Mucosa of gallbladder (tissue), 1 donor: ENCODE results near the gene PNPO. TPM values are rescaled to one million over a fixed set of nuclear protein-coding genes. Genes with fewer than 3 reads are reported as not detected.
"Not testable (repeated sequence)": the region's sequence is repeated elsewhere in the genome, so short reads cannot be mapped to it uniquely, and the experiment has no call there.

ENCODE experiments used
- DNase-seq: peaks from one replicate; pipeline ENCODE4 v3.0.0-alpha.2; 2020; ENCODE audit warnings: low spot score
- total RNA-seq: library from RNA; stranded (reverse); gene quantifications from one replicate; pipeline ENCODE4 v1.2.1, GENCODE V29; 2021
- donor health status: DM: no; HTN: no; CAD: no.

Gene PNPO
- total RNA-seq, 1 donor from 2014 or later, result 43.2 TPM

DNA sequence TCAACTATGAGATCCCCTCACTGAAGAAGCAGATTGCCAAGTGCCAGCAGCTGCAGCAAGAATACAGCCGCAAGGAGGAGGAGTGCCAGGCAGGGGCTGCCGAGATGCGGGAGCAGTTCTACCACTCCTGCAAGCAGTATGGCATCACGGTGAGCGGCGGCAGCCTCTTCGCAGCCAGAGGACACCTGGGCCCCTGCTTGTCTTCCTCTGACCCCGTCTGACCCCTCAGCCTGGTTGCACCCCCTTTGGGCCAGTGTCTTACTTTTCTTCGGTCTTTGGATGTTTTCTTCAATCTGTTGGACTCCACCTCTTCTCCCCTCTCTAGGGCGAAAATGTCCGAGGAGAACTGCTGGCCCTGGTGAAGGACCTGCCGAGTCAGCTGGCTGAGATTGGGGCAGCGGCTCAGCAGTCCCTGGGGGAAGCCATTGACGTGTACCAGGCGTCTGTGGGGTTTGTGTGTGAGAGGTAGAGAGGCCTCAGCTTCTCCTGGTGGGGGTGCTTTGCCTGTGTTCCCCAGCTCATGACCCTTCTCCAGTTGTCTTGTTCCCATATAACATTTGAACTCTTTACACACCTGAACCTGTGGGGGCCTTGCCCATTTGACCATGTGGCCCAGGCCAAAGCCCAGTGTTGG is 33.9 kb downstream of the PNPO start:
- no peak for DNase-seq

DNA sequence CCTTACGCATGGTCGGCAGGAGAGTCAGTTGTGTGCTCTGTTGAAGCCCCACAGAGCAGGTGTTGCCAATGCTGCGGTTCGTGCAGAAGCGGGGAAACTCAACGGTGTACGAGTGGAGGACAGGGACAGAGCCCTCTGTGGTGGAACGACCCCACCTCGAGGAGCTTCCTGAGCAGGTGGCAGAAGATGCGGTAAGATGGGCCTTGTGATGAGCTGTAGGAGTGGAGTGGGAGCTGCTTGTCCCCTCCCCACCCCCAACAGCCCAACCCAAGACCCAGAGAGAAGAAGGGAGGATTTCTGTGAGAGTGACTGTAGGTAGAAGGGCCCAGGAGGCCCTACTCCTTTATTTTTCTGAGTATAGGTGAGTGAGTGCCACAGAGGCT is 34.4 kb downstream of the PNPO start:
- no peak for DNase-seq

DNA sequence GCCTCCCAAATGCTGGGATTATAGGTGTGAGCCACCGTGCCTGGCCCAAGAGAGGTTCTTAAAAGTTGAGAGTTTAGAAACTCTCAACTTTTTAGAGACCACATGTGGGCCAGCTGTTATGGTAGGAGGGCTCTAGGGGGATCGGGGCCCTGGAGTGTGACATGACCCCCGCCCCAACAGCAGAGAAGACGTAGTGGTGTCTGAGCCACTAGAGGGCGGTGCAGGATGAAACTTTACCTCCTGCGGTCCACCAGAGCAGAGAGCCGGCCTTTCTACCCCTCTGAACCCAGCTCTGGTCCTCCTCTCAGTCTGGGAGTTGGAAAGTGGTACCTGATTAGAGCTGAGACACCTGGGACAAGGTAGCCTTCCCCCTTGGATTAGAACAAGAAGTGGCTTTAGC is 37.0 kb downstream of the PNPO start:
- DNase-seq, result peak; percentile 41

GRCh38 chr17:47980541-47980940 is 39.2 kb downstream of the PNPO start:
- DNase-seq, result no peak

DNA sequence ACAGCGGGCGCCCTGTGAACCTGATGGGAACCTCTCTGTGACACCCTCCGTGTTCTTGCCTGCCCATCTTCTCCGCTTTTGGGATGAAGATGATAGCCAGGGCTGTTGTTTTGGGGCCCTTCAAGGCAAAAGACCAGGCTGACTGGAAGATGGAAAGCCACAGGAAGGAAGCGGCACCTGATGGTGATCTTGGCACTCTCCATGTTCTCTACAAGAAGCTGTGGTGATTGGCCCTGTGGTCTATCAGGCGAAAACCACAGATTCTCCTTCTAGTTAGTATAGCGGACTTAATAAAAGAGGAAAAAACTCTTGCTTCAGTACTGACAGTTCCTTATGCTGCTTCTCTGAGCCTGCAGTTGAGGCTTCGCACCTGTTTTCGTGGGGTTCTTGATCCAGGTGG is 40.1 kb downstream of the PNPO start:
- no peak for DNase-seq

- DNase-seq, result no peak
Measured at GRCh38 chr17:47982091-47982617, 40.8 kb downstream of the PNPO start.

GRCh38 chr17:47982645-47983390 is 41.4 kb downstream of the PNPO start:
- no peak for DNase-seq

GRCh38 chr17:47983492-47984223 is 42.3 kb downstream of the PNPO start:
- DNase-seq, result no peak

- no peak for DNase-seq
Measured at GRCh38 chr17:47986520-47986919, 45.1 kb downstream of the PNPO start.

- DNase-seq, result no peak
Measured at GRCh38 chr17:47987240-47987835, 46.0 kb downstream of the PNPO start.

DNA sequence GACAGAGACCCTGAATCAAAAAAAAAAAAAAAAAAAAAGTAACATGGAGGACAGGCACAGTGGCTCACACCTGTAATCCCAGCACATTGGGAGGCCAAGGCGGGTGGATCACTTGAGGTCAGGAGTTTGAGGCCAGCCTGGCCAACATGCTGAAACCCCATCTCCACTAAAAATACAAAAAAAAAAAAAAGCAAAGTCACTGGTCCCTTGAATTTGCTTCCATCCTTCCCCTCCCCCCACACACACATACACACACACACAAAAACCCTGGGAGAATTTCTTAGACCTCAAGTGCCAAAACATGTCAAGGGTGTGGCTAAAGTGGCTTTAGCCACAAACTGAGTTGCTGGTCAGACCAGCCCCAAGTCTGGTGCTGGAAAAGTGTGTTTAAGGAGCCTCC is 47.1 kb downstream of the PNPO start:
- not testable (repeated sequence) for DNase-seq

GRCh38 chr17:47989159-47989558 is 47.8 kb downstream of the PNPO start:
- no peak for DNase-seq

GRCh38 chr17:47989700-47990099 is 48.3 kb downstream of the PNPO start:
- DNase-seq, result no peak

- no peak for DNase-seq
Measured at GRCh38 chr17:47990962-47991731, 49.8 kb downstream of the PNPO start.

DNA sequence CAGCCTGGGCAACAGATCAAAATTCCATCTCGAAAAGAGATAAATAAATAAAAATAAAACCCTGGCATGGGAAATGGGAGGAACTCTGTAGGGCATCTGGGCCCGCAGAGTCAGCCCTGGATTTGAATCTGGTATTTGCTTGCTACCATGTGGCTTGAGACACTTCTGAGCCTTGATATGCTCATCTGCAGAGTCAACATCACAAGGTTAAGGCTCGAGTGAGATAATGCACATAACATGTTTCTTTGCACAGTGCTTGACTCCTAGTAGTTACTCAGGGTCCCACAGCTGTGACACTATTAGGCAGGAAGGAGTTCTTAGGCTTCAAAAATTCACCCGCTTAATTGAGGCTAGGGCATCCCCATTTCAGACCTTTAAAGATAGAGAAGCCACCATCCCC is 50.8 kb downstream of the PNPO start:
- DNase-seq, result no peak

- DNase-seq, result no peak
Measured at GRCh38 chr17:47993031-47993564, 51.7 kb downstream of the PNPO start.

- DNase-seq, result no peak
Measured at GRCh38 chr17:47993964-47994363, 52.6 kb downstream of the PNPO start.

GRCh38 chr17:47994724-47995123 is 53.4 kb downstream of the PNPO start:
- no peak for DNase-seq

GRCh38 chr17:47995241-47995935 is 54.0 kb downstream of the PNPO start:
- DNase-seq, result no peak

DNA sequence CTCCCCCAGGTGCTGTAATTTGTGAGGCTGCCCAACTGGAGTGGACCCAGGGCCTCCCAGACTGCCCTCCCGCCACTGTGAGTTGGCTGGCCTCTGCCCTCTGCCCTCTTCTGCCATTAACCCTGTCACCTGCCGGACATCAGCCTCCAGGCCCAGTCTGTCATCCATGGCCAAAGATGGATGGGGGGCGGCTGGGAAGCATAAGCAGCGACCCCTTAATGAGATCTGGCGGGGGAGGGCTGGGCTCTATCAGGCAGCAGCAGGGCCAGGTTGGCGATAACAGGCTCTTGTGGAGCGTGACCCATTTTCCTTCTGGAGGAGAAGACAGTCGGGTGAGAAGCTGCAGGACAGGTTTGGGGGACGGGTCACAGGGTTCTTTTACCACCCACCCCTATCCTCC is 54.8 kb downstream of the PNPO start:
- DNase-seq, result no peak

- no peak for DNase-seq
Measured at GRCh38 chr17:47997586-47997985, 56.2 kb downstream of the PNPO start.
